ENCODE data around the gene CYFIP2. TPM values are rescaled to one million over a fixed set of nuclear protein-coding genes. Genes with fewer than 3 reads are reported as not detected.

CYFIP2 gene
- total RNA-seq, 1 donor from 2014 or later = 18.9 TPM

- no peak for DNase-seq (ENCODE audit: low read depth, low spot score)
These were observed 90.7 kb downstream of the CYFIP2 start for GRCh38 chr5:157356576-157356975.

- no peak for DNase-seq (ENCODE audit: low read depth, low spot score)
These were observed 91.9 kb downstream of the CYFIP2 start for GRCh38 chr5:157357823-157358222.

- no peak for DNase-seq (ENCODE audit: low read depth, low spot score)
These were observed 92.9 kb downstream of the CYFIP2 start for GRCh38 chr5:157358871-157359270.

GRCh38 chr5:157359356-157360055 is 93.6 kb downstream of the CYFIP2 start:
- DNase-seq (ENCODE audit: low read depth, low spot score) = no peak

GRCh38 chr5:157362012-157362411 is 96.1 kb downstream of the CYFIP2 start:
- DNase-seq (ENCODE audit: low read depth, low spot score) = peak; percentile 57

- DNase-seq (ENCODE audit: low read depth, low spot score) = no peak
These were observed 96.6 kb downstream of the CYFIP2 start for GRCh38 chr5:157362502-157362901.

GRCh38 chr5:157362982-157363381 is 97.1 kb downstream of the CYFIP2 start:
- DNase-seq (ENCODE audit: low read depth, low spot score) = no peak

GRCh38 chr5:157365732-157366131 is 99.8 kb downstream of the CYFIP2 start:
- DNase-seq (ENCODE audit: low read depth, low spot score) = no peak

GRCh38 chr5:157366741-157367674 is 101.1 kb downstream of the CYFIP2 start:
- DNase-seq (ENCODE audit: low read depth, low spot score) = no peak

GRCh38 chr5:157369507-157369906 is 103.6 kb downstream of the CYFIP2 start:
- no peak for DNase-seq (ENCODE audit: low read depth, low spot score)

GRCh38 chr5:157370967-157371366 is 105.0 kb downstream of the CYFIP2 start:
- no peak for DNase-seq (ENCODE audit: low read depth, low spot score)

GRCh38 chr5:157371655-157372471 is 105.9 kb downstream of the CYFIP2 start:
- no peak for DNase-seq (ENCODE audit: low read depth, low spot score)

GRCh38 chr5:157372472-157372822 is 106.5 kb downstream of the CYFIP2 start:
- no peak for DNase-seq (ENCODE audit: low read depth, low spot score)

GRCh38 chr5:157378509-157378908 is 112.6 kb downstream of the CYFIP2 start:
- no peak for DNase-seq (ENCODE audit: low read depth, low spot score)

- DNase-seq (ENCODE audit: low read depth, low spot score) = no peak
These were observed 114.1 kb downstream of the CYFIP2 start for GRCh38 chr5:157379983-157380382.

- DNase-seq (ENCODE audit: low read depth, low spot score) = no peak
These were observed 115.8 kb downstream of the CYFIP2 start for GRCh38 chr5:157381746-157382145.

GRCh38 chr5:157382996-157383800 is 117.3 kb downstream of the CYFIP2 start:
- no peak for DNase-seq (ENCODE audit: low read depth, low spot score)

- peak; percentile 87 for DNase-seq (ENCODE audit: low read depth, low spot score)
These were observed 119.2 kb downstream of the CYFIP2 start for GRCh38 chr5:157384971-157385709.

- DNase-seq (ENCODE audit: low read depth, low spot score) = no peak
These were observed 121.2 kb downstream of the CYFIP2 start for GRCh38 chr5:157387041-157387563.

- DNase-seq (ENCODE audit: low read depth, low spot score) = peak; percentile 77
These were observed 121.8 kb downstream of the CYFIP2 start for GRCh38 chr5:157387683-157388093.

Data from pulmonary artery endothelial cell (primary cell).